SK-N-SH (cell line): ENCODE data around the gene SLC2A3. TPM values are rescaled to one million over a fixed set of nuclear protein-coding genes. Genes with fewer than 3 reads are reported as not detected.
"Not testable (repeated sequence)": the region's sequence is repeated elsewhere in the genome, so short reads cannot be mapped to it uniquely, and the experiment has no call there.

ENCODE experiments used
- CTCF ChIA-PET: fragments of 300-600, 350-600 bp; formaldehyde crosslinking; extraction: SDS; loops from one replicate; lab custom pipeline; 2021; lab: Yijun Ruan, JAX
- POLR2A ChIA-PET: fragments of 350-600 bp; sonication (Branson Sonifier 250); formaldehyde crosslinking; extraction: SDS; loops from one replicate; lab custom pipeline; 2020; ENCODE audit warnings: antibody characterized with exemption, inconsistent platforms; lab: Yijun Ruan, JAX
- DNase-seq: peaks from one replicate; pipeline ENCODE4 v3.0.0; 2012
- H2AFZ ChIP-seq: fragments of 200-600 bp; sonication (generic); 2 replicates; pipeline ENCODE4 v1.8.1; 2016; ENCODE audit warnings: antibody characterized with exemption, mild to moderate bottlenecking, low read depth
- H3F3A ChIP-seq: fragments of 200-600 bp; sonication (generic); replicated peaks from 2 replicates; pipeline ENCODE3; 2016; ENCODE audit warnings: antibody characterized with exemption, mild to moderate bottlenecking; ENCODE audit not compliant: insufficient read depth
- H3K27ac ChIP-seq, 2 experiments: fragments of 200-500 bp in 1 of 2; fragments of 200-600 bp in 1 of 2; sonication (Bioruptor generic) in 1 of 2; sonication (generic), shearing (Covaris generic) in 1 of 2; 2 replicates each; pipeline versions ENCODE4 v1.5.1 to v1.6.1; 2014 to 2016; ENCODE audit warnings: low read depth in 2 of 2, inconsistent platforms in 1 of 2, low read length in 1 of 2, mild to moderate bottlenecking in 1 of 2, mixed read lengths in 1 of 2
- H3K27me3 ChIP-seq: fragments of 200-600 bp; sonication (generic), shearing (Covaris generic); 2 replicates; pipeline ENCODE4 v1.6.1; 2016; ENCODE audit warnings: mixed run types; ENCODE audit not compliant: insufficient read depth
- H3K36me3 ChIP-seq, 2 experiments: fragments of 200-500 bp in 1 of 2; fragments of 200-600 bp in 1 of 2; sonication (Bioruptor generic) in 1 of 2; sonication (generic) in 1 of 2; replicated peaks in 1 of 2; 2 replicates each; pipeline versions ENCODE3 to v1.5.1; 2014 to 2016; ENCODE audit warnings: low read length in 1 of 2, mild to moderate bottlenecking in 1 of 2; ENCODE audit not compliant: insufficient read depth in 2 of 2, control insufficient read depth in 1 of 2
- H3K4me1 ChIP-seq, 2 experiments: fragments of 200-500 bp in 1 of 2; fragments of 200-600 bp in 1 of 2; sonication (Bioruptor generic) in 1 of 2; sonication (generic), shearing (Covaris generic) in 1 of 2; 2 replicates each; pipeline versions ENCODE4 v1.5.1 to v1.6.1; 2014 to 2016; ENCODE audit warnings: low read depth in 1 of 2, low read length in 1 of 2, mixed run types in 1 of 2; ENCODE audit not compliant: insufficient read depth in 2 of 2, control insufficient read depth in 1 of 2
- H3K4me2 ChIP-seq: fragments of 200-600 bp; sonication (generic), shearing (Covaris generic); 2 replicates; pipeline ENCODE4 v1.6.1; 2017; ENCODE audit warnings: mixed run types
- H3K4me3 ChIP-seq, 2 experiments: fragments of 200-500 bp in 1 of 2; fragments of 200-600 bp in 1 of 2; sonication (Bioruptor generic) in 1 of 2; sonication (generic), shearing (Covaris generic) in 1 of 2; 2 replicates each; pipeline versions ENCODE4 v1.5.1 to v1.8.1; 2014 to 2016; ENCODE audit warnings: low read depth in 2 of 2, inconsistent platforms in 1 of 2, low read length in 1 of 2, mild to moderate bottlenecking in 1 of 2, mixed read lengths in 1 of 2, moderate library complexity in 1 of 2
- H3K79me2 ChIP-seq: fragments of 200-600 bp; sonication (generic); 2 replicates; pipeline ENCODE4 v1.8.1; 2017; ENCODE audit warnings: mild to moderate bottlenecking; ENCODE audit not compliant: insufficient read depth
- H3K9ac ChIP-seq: fragments of 200-600 bp; sonication (generic); 2 replicates; pipeline ENCODE4 v1.6.1; 2017; ENCODE audit warnings: mixed run types
- H3K9me2 ChIP-seq: fragments of 200-600 bp; sonication (generic); 2 replicates; pipeline ENCODE4 v1.6.1; 2017; ENCODE audit warnings: mixed run types
- H3K9me3 ChIP-seq: fragments of 200-600 bp; sonication (generic); 2 replicates; pipeline ENCODE4 v1.6.1; 2017; ENCODE audit warnings: mixed run types, mild to moderate bottlenecking, moderate library complexity
- H4K20me1 ChIP-seq: fragments of 200-600 bp; sonication (generic); 2 replicates; pipeline ENCODE4 v1.6.1; 2017; ENCODE audit warnings: mild to moderate bottlenecking, mixed run types; ENCODE audit not compliant: insufficient read depth
- EZH2phosphoT487 ChIP-seq: fragments of 200-600 bp; sonication (generic); IDR thresholded peaks from 2 replicates; pipeline ENCODE4 v1.6.1; 2017; ENCODE audit warnings: low read depth, mixed run types, mild to moderate bottlenecking, antibody characterized with exemption, moderate library complexity, borderline replicate concordance
- FOXJ3 ChIP-seq: sonication (generic); formaldehyde crosslinking; IDR thresholded peaks from 2 replicates; pipeline ENCODE4 v1.5.1; 2020; ENCODE audit warnings: mild to moderate bottlenecking, missing genetic modification reagents
- GABPA ChIP-seq: IDR thresholded peaks from 2 replicates; pipeline ENCODE4 v1.4.0; 2012; ENCODE audit warnings: low read depth, mild to moderate bottlenecking
- GATA2 ChIP-seq: sonication (generic); formaldehyde crosslinking; IDR thresholded peaks from 2 replicates; pipeline ENCODE4 v1.5.0; 2020; ENCODE audit warnings: mild to moderate bottlenecking, missing genetic modification reagents
- RCOR1 ChIP-seq: fragments of 150-350 bp; IDR thresholded peaks from 2 replicates; pipeline ENCODE4 v1.6.1; 2017; ENCODE audit warnings: antibody characterized with exemption, low read length
- RXRA ChIP-seq: IDR thresholded peaks from 2 replicates; pipeline ENCODE4 v1.4.0; 2012; ENCODE audit warnings: low read depth, mild to moderate bottlenecking, borderline replicate concordance
- TCF12 ChIP-seq: IDR thresholded peaks from 2 replicates; pipeline ENCODE4 v1.4.0; 2012
- YY1 ChIP-seq: IDR thresholded peaks from 2 replicates; pipeline ENCODE4 v1.4.0; 2012; ENCODE audit warnings: low read depth, mild to moderate bottlenecking
- WGBS: methylation state at CpG from one replicate; pipeline ENCODE4 v1.1.6; 2017; ENCODE audit warnings: low lambda C conversion rate; 5-methylcytosine and 5-hydroxymethylcytosine counted together
- polyA plus RNA-seq, 3 experiments: library from polyadenylated mRNA; depleted of rRNA; stranded (reverse); fragments of >200 nt; gene quantifications; 2 replicates each; pipeline ENCODE4 v1.2.3, GENCODE V29; 2012
- TF ChIP-seq, protein P1 (sequence below): IDR thresholded peaks from 2 replicates; pipeline ENCODE4 v1.4.0; 2012; ENCODE audit warnings: low read depth, borderline replicate concordance
- TF ChIP-seq, protein P2 (sequence below): IDR thresholded peaks from 2 replicates; pipeline ENCODE4 v1.4.0; 2012; ENCODE audit warnings: low read depth
- TF ChIP-seq, protein P3 (sequence below): fragments of 150-350 bp; IDR thresholded peaks from 2 replicates; pipeline ENCODE4 v1.6.1; 2017; ENCODE audit warnings: antibody characterized with exemption, low read length, low read depth, borderline replicate concordance

The SLC2A3 gene
- polyA plus RNA-seq, 1 of the 3 experiments (the other 2 are of a cell fraction), result 26.6 TPM

DNA sequence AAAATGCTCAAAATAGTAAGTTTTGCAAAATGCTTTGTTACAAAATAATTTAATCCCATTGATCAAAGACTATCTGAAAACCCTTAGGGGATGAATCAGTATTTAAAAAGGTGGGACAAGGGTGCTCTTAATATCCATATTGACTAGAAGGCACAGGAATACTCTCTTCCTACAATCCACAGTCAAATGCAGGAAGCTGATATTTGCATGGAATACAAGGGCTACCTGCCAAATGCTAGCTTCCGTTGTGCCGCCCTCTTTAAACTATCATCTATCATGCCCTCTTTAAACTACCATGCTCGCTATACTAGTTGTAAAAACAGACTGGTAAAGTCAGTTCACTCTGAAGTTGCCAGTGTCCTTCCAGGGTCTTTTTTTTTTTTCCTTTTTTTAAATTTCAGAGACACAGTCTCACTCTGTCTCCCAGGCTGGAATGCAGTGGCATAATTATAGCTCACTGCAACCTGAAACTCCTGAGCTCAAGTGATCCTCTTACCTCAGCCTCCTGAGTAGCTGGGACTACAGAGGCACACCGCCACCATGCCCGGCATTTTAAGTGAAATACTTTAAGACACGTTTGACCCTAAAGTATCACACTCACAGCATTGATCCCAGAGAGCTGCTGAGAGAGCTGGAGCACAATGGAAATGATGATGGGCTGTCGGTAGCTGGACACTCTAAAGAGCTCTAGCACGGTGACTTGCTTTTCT is 6.7 kb downstream of the SLC2A3 start (continued):
- no peak for TF ChIP-seq RXRA
- TF ChIP-seq EZH2phosphoT487, result no peak
- TF ChIP-seq TCF12, result no peak
- TF ChIP-seq GATA2 (CRISPR knock-in tag), result no peak
- TF ChIP-seq, protein P1, sequence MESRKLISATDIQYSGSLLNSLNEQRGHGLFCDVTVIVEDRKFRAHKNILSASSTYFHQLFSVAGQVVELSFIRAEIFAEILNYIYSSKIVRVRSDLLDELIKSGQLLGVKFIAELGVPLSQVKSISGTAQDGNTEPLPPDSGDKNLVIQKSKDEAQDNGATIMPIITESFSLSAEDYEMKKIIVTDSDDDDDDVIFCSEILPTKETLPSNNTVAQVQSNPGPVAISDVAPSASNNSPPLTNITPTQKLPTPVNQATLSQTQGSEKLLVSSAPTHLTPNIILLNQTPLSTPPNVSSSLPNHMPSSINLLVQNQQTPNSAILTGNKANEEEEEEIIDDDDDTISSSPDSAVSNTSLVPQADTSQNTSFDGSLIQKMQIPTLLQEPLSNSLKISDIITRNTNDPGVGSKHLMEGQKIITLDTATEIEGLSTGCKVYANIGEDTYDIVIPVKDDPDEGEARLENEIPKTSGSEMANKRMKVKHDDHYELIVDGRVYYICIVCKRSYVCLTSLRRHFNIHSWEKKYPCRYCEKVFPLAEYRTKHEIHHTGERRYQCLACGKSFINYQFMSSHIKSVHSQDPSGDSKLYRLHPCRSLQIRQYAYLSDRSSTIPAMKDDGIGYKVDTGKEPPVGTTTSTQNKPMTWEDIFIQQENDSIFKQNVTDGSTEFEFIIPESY, result no peak
- TF ChIP-seq, protein P2, sequence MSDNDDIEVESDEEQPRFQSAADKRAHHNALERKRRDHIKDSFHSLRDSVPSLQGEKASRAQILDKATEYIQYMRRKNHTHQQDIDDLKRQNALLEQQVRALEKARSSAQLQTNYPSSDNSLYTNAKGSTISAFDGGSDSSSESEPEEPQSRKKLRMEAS, result no peak
- TF ChIP-seq, protein P3, sequence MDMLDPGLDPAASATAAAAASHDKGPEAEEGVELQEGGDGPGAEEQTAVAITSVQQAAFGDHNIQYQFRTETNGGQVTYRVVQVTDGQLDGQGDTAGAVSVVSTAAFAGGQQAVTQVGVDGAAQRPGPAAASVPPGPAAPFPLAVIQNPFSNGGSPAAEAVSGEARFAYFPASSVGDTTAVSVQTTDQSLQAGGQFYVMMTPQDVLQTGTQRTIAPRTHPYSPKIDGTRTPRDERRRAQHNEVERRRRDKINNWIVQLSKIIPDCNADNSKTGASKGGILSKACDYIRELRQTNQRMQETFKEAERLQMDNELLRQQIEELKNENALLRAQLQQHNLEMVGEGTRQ, result no peak
- TF ChIP-seq, all 33 proteins: peak for 0

DNA sequence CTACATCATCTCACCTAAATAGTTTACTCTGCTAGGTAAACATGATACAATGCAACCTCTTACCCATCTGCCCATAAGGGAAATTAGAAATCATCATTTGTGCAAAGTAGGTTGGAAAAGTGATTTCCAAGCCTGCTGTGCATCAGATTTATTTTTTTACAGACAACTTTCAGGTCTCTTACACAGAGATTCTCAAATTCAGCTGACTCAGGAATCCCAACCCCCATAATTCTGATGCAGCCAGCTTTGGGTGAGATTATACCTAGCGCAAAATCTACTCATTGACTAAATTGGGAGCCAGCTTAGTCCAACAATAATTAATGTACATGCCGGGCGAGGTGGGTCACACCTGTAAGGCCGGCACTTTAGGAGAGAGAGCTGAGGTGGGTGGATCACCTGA is 8.5 kb downstream of the SLC2A3 start:
- Histone ChIP-seq H3K4me2 (no peak overlapping the region), H3K9ac (no peak overlapping the region), H3K4me3 (no peak overlapping the region), H3K4me1 (no peaks in the 10 kb centered on the region), H3K36me3 (peaks cover 32 to 53% of the 10 kb centered on the region in 2 experiments), H4K20me1 (no peaks in the 10 kb centered on the region), H3K27ac (no peak overlapping the region), H2AFZ (no peak overlapping the region), H3K9me2 (no peaks in the 10 kb centered on the region), H3F3A (no peaks in the 10 kb centered on the region), H3K79me2 (no peaks in the 10 kb centered on the region), H3K9me3 (no peaks in the 10 kb centered on the region), H3K27me3 (no peaks in the 10 kb centered on the region)
- POLR2A ChIA-PET, result no interaction called here
- CTCF ChIA-PET, result no interaction called here
- no peak for DNase-seq
- 92% methylated on average over 4 of the region's 4 CpGs for WGBS
- TF ChIP-seq YY1 (no peak), FOXJ3 (CRISPR knock-in tag) (no peak), GABPA (no peak), RCOR1 (no peak), RXRA (no peak)

DNA sequence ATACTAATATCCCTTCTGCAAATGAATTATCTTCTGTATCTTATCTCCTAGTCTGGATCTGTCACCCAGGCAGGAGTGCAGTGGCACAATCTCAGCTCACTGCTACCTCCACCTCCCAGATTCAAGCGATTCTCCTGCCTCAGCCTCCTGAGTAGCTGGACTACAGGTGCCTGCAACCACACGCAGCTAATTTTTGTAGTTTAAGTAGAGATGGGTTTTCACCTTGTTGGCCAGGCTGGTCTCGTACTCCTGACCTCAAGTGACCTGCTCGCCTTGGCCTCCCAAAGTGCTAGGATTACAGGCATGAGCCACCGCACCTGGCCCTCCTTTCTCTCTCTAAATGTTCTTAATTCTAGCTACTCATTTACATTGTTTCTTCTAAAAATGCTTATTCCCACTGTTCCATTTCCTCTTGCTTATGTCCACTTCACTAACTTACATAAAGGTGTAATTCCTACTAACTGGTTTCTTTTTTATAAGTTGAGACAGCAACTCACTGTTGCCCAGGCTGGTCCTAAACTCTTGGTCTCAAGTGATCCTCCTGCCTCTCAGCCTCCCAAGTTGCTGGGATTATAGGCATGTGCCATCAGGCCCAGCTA is 9.8 kb downstream of the SLC2A3 start:
- H3K27me3 ChIP-seq, H3K79me2 ChIP-seq, H2AFZ ChIP-seq, H3K27ac ChIP-seq, H3F3A ChIP-seq, POLR2A ChIA-PET, H3K9me2 ChIP-seq, H3K4me3 ChIP-seq, H3K4me1 ChIP-seq, DNase-seq, H3K9me3 ChIP-seq, H4K20me1 ChIP-seq, H3K4me2 ChIP-seq, H3K9ac ChIP-seq: not testable (repeated sequence)
- 74% methylated on average over 4 of the region's 5 CpGs for WGBS
- CTCF ChIA-PET, result interaction anchor here (1.0 kb wide), 1 partner anchor 11 kb away, joined by 3 read pairs; no protein-coding TSS in a partner anchor
- peaks cover 25 to 48% of the 10 kb centered on the region in 2 experiments for H3K36me3 ChIP-seq
